ENCODE results near the gene SPTBN4.
A peak's percentile ranks its signal among the peaks of the same experiment; 100 is the strongest.
"Not testable (repeated sequence)": the region's sequence is repeated elsewhere in the genome, so short reads cannot be mapped to it uniquely, and the experiment has no call there.

Gene SPTBN4

DNA sequence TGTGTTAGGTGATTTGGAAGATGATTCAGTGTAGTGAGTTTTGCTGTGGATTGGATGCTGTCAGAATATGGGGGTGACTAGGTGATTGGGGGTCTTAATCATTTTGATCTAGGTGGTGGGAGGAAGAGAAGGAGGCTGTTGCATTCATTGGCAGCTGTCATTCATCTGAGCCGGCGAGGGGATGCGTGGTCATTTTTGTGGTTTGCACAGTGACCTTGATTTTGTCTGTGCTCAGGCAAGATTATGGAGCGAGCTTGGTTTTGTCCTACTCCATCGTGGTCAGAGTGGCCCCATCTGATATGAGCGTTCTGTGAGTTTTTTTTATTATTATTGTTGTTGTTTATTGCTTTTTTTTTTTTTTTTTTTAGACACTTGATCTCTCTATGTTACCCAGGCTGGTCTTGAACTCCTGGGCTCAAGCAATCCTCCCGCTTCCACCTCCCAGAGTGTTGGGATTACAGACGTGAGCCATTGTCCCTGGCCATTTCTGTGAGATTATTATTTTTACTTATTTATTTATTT is 42.0 kb downstream of the SPTBN4 start:
- no peak for DNase-seq

DNA sequence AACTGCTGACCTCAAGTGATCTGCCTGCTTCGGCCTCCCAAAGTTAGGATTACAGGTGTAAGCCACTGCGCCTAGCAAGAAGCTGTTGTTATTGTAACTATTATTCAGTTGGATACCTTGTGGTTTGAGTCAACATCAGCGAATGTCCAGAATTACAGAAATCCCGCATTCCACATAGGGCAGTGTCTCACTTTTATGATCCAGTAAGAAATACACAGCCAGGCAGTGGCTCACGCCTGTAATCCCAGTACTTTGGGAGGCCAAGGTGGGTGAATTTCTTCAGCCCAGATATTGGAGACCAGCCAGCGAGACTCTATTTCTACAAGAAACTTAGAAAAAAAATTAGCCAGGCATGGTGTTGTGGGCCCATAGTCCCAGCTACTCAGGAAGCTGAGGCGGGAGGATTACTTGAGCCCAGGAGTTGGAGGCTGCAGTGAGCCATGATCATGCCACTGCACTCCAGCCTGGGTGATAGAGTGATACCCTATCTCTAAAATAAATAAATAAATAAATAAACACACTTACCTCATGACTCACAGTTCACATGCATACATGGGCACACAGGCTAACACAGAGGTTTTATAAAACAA is 43.8 kb downstream of the SPTBN4 start:
- DNase-seq: no peak

DNA sequence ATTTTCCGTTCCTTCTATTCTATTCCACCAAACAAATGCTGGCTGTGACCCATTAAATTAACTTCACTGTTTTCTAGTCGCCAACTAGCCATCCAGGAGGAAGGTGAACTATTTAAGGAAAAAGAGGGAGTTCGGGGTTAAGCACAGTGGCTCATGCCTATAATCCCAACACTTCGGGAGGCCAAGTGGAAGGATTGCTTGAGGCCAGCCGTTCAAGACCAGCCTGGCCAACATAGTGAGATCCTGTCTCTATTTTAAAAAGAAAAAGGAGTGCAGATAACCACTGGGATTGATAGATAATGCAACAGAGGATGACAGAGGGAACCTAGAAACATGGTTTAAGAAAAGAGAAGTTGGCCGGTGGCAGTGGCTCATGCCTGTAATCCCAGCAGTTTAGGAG is 44.7 kb downstream of the SPTBN4 start:
- DNase-seq: no peak

DNA sequence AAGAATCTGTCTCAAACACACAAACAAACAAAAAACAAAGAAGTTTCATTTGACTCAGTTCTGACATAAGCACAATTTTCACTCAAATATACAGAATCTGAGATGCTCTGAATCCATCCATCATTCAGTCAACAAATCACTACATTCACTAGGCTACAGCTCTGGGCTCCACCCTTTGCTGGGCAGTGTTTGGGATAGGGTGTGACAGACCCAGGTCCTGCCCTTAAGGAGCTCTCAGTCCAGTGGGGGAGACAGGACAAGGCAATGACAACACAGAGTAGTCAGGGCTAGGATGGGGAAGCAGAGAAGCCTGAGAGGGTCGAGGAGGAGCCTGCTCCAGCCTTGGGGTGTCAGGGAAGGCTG is 45.3 kb downstream of the SPTBN4 start:
- DNase-seq: no peak

DNA sequence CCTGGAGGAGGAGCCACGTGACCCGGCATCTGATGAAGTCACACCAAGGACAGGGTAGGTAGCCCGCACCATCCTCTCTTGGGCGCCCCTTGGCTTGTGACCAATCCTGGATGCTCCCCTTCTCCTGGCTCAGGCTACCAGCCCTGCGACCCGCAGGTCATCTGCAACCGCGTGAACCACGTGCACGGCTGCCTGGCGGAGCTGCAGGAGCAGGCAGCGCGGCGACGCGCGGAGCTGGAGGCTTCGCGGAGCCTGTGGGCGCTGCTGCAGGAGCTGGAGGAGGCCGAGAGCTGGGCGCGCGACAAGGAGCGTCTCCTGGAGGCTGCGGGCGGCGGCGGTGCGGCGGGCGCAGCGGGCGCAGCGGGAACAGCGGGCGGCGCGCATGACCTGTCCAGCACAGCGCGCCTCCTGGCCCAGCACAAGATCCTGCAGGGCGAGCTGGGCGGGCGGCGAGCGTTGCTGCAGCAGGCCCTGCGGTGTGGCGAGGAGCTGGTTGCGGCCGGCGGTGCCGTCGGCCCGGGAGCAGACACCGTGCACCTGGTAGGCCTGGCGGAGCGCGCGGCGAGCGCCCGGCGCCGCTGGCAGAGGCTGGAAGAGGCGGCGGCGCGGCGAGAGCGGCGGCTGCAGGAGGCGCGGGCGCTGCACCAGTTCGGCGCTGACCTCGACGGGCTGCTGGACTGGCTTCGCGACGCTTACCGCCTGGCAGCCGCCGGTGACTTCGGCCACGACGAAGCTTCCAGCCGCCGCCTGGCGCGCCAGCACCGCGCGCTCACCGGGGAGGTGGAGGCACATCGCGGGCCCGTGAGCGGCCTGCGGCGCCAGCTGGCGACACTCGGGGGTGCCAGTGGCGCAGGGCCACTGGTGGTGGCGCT is 45.9 kb downstream of the SPTBN4 start:
- DNase-seq: no peak

DNA sequence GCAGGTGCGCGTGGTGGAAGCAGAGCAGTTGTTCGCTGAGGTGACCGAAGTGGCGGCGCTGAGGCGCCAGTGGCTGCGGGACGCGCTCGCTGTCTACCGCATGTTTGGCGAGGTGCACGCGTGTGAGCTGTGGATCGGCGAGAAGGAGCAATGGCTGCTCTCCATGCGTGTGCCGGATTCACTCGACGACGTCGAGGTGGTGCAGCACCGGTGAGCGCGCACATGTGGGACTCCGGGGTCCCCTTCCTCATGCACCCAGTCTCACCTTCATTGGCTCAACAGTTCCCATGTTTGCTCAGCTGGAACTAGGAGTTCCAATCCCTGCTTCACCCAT is 46.5 kb downstream of the SPTBN4 start:
- DNase-seq: no peak

DNA sequence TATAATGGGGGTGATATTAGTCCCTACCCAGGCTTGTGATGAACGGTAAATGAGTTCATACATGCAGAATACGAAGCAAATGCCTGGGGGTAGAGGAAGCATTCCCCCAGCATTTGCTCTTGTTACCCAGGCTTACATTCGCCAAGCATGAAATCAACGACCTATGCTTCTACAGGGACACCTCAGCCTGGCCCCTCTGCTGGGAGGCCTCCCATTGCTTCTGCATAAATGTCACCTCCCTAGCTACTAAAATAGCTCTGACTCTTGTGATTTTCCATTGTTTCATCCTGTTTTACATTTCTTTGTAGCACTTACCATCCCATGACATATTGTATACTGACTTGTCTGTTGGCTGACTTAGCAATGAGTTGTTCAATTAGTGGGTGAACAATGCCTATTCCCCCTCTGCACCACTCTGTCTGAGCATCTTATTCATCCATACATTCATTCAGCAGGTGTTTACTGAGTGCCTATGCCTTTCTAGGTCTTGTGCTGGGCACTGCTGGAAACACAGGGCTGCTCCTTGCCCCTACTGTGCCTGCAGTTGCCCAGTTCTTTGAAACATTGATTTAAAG is 47.0 kb downstream of the SPTBN4 start:
- DNase-seq: no peak

DNA sequence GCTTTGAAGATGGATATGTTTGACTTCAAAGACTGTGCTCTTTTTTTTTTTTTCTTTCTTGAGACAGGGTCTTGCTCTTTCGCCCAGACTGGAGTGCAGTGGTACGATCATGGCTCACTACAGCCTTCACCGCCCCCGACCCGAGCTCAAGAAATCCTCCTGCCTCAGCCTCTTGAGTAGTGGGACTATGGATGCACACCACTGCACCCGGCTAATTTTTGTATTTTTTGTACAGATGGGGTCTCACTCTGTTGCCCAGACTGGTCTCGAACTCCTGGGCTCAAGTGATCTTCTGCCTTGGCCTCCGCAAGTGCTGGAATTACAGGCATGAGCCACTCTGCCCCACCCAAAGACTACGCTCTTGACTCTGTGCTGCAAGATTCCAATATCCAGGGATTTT is 50.4 kb downstream of the SPTBN4 start:
- DNase-seq: no peak

DNA sequence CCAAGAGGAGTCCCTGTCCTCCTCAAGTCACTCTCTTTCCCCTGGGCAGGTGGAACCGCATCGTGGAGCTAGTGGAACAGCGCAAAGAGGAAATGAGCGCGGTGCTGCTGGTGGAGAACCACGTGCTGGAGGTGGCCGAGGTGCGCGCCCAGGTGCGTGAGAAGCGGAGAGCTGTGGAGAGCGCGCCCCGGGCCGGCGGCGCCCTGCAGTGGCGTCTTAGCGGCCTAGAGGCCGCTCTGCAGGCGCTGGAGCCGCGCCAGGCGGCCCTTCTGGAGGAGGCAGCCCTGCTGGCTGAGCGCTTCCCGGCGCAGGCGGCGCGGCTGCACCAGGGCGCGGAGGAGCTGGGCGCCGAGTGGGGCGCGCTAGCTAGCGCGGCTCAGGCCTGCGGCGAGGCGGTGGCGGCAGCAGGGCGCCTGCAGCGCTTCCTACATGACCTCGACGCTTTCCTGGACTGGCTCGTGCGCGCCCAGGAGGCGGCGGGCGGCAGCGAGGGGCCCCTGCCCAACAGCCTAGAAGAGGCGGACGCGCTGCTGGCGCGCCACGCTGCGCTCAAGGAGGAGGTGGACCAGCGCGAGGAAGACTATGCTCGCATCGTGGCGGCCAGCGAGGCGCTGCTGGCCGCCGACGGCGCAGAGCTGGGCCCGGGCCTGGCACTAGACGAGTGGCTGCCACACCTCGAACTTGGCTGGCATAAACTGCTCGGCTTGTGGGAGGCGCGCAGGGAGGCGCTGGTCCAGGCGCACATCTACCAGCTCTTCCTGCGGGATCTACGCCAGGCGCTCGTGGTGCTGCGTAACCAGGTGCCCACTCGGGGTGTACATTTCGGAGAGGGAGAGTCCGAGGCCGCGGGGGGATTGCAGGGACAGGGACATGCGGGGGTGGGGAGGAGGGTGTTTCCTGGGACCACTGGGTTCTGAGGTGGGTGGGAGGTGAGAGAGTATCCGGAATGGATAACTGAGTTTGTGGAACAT is 52.8 kb downstream of the SPTBN4 start:
- DNase-seq: no peak

DNA sequence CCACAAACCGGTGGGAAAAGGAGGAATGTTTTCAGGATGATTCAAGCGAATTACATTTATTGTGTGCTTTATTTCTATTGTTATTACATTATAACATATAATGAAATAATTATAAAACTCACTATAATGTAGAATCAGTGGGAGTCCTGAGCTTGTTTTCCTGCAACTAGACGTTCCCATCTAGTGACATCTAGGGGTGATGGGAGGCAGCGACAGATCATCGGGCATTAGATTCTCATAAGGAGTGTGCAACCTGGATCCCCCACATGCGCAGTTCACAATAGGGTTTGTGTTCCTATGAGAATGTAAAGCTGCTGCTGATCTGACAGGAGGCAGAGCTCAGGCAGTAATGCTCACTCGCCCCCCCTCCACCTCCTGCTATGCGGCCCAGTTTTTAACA is 54.5 kb downstream of the SPTBN4 start:
- DNase-seq: no peak

DNA sequence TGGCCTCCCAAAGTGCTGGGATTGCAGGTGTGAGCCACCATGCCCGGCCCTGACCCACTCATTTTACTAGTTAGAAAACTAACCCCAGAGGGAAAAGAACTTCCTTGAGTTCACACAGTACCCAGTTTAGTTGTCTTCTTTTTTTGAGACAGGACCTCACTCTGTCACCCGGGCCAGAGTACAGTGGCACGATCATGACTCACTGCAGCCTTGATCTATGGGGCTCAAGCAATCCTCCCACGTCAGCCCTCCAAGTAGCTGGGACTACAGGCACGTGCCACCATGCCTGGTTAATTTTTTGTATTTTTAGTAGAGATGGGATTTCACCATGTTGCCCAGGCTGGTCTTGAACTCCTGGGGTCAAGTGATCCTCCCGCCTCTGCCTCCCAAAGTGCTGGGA is 55.1 kb downstream of the SPTBN4 start:
- DNase-seq: not testable (repeated sequence)

DNA sequence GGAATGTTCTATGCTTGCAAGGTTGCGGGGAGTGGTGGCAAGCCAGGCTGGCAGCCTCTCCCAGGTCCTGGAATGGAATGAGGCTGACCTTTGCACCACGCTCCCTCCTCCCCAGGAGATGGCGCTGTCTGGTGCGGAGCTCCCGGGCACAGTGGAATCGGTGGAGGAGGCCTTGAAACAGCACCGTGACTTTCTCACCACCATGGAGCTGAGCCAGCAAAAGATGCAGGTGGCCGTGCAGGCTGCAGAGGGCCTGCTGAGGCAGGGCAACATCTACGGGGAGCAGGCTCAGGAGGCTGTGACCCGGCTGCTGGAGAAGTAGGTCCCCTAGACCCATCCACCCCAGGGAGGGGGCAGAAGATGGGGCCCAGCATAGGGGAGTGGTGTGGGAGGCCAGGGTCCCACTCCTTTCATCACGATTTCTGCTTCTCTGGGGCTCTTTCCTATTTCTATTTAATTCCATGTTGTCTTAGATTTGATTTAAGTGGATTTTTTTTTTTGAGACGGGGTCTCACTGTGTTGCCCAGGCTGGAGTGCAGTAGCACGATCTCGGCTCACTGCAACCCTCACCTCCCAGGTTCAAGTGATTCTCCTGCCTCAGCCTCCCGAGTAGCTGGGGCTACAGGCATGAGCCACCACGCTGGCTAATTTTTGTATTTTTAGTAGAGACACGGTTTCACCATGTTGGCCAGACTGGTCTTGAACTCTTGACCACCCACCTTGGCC is 56.7 kb downstream of the SPTBN4 start:
- DNase-seq: peak; percentile 54 to 56

DNA sequence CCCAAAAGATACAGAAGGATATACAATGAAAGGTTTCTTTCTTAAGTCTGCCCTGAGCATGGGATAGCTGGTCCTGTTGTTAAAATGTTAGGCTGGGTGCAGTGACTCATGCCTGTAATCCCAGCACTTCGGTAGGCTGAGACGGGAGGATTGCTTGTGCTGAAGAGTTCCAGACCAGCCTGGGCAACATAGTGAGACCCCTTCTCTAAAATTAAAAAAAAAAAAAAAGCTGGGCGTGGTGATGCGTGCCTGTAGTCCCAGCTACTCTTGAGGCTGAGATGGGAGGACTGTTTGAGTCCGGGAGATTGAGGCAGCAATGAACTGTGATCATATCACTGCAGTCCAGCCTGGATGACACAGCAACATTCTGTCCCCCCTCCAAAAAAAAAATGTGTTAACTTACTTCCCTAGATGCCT is 57.3 kb downstream of the SPTBN4 start:
- no peak for DNase-seq

DNA sequence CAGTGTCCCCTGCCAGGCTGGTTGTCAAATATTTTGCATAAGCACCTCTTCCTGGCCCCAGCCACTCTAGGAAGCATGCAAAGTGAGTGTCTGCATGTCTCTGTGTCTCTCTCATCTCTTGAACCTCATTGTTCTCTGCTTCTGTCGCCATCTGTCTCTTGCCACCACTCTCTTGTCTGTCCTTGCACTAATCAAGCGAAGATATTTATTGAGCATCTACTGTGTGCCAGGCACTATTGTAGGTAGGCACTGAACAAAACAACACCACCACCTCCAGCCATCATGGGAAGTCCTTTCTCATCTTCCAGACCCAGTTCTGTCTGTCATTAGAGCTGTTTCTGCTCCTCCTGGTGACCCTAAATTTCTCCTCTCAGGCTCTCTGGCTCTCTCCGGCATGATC is 57.9 kb downstream of the SPTBN4 start:
- no peak for DNase-seq

DNA sequence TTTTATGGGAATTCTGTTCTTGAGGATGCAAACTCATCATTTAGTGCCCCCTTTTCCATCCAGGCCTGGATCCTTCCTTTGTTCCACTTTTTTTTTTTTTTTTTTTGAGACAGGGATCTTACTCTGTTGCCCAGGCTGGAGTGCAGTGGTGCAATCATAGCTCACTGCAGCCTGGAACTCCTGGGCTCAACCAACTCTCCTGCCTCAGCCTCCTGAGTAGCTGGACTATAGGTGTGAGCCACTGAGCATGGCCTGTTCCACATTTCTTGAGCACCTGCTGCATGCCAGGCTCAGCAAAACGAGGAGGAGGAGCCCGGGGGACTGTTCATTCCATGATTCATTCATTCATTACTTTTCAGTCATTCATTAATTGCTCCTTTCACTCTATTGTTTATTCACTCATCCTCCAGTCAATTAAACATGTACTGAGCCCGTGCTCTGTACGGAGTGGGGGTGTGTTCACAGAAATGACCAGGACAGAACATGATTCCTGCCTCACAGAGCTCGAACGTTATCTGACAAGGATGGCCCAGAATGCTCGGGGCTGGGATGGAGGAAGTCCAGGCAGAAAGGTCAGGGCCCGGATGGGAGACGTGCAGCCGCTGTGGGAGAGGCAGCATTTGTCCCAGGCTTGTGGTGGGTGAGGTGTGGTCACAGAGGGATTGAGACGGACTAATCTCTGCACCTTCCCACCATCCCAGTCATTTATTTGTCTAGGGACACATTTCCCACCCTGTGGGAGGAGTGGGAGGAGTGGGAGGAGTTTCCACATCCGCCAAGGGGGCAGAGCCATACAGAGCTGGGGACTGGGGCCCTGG is 58.6 kb downstream of the SPTBN4 start:
- DNase-seq: no peak

DNA sequence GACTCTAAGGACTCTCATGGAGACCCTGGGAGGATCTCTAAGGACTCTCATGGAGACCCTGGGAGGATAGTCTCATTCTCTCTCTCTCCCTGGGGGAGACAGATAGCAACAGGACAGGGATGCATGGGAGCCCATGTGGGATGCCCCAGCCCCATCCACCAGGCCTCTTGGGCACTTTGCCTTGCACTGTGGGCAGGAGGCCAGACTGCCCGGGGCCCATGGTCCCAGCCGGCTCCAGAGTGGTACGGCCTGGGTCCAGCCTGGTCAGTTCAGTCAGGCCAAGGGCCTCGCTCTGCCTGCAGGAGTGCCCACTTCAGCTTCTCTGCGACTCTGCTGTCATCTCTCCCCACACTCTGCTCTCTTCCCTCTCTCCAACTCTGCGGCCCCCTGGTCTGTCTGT is 61.3 kb downstream of the SPTBN4 start:
- DNase-seq: no peak

DNA sequence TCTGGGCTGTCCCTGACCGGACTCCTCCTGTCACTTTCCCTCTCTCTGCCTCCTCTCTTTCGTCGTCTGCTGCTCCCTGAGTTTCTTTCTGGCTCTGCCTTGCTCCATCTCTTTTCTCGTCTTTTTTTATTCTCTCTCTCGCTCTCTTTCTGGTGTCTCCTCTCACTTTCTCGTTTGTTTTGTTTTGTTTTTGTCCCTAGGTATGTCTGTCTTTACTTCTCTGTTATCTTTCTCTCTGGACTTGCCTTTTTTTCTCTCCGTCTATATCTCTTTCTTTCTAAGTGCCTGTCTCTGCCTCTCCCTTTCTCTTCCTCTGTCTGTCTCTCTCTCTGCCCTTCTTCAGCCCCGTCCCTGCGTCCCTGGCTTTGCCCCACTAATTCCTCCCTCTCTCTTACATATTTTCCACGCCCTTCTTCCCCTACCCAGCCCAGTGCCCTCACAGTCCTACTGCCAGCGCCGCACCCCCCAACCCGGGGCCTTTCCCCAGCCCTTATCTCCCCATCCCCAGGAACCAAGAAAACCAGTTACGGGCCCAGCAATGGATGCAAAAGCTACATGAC is 61.8 kb downstream of the SPTBN4 start:
- DNase-seq: no peak

DNA sequence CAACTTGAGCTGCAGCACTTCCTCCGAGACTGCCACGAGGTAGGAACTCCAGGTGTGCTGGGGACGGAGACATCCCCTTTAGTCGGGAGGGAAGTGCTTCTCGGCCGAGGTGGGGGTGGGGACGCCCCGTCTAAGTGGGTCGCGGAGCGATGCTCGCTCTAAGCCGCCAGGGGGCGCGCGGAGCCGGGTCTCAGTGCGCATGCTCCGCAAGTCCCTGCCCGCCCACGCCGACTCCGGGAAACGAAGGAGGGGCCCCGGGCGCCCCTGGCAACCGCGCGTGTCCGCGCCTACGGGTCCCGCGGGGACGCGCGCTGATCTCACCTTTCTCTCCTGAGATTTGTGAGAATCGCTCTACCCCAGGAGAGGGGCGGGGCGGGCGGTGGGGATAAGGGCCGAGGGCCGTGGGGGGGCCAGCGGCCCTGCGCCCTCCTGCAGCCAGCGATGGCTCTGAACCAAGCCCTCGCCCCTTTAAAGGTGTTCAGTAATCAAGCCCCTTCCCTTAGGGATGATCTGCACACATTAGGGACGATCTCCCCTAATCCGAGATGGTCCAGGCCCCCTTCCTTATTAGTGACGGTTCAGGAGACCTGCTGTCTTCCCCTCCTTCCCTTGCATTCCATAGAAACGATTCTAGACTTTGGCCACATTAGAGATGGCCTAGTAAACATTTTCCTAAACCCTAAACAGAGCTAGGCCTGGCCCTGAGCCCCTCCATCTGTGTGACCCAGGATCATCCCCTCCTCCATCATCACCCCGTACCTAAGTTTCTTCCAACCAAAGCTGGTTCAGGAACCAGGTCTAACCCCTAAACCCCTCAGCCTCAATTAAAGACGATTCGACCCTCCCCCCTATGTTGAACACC is 62.5 kb downstream of the SPTBN4 start:
- peak; percentile 88 to 96 for DNase-seq

DNA sequence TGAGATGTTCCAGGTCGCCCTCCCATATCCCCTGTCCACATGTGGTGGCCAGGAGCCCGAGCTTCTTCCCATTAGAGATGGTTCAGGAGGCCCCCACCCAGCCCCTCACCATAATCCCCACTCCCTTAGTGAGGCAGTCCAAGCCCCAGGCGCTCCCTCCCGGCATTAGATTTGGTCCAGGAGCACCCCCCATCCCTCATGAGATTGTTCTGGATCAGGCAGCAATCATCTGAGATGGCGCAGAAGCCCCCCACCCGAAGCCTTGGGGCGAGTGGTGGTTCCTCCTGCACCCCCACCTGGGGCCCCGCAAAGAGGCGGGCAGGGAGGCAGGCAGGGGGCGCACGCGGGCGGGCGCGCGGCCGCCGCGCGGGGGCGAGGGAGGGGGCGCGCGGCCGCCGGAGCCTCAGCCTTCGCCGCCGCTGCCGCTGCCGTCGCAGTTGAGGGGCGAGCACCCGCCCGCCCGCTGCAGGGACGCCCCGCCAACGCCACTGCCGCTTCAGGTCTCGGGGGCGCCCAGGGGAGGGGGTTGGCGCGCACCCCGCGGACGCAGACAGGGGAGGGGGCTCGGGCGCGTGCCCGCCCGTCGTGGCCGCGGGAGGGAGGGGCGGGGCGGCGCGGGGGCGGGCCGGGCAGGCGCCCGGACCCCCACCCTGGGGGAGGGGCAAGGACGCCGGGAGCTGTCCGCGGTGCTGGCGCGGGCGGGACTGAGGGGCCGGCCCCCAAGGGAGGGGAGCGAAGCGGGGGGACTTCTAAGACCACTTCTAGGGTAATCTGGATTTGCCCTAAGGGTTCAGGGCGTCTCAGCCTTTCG is 63.5 kb downstream of the SPTBN4 start:
- DNase-seq: no peak

Data from stimulated activated CD4-positive, alpha-beta T cell treated with anti-CD3 and anti-CD28 coated beads, Interleukin-2, amount 100 ng/mL, for 48 hours (primary cell).